Measurements from ENCODE around the gene RRP8.

Gene RRP8

DNA sequence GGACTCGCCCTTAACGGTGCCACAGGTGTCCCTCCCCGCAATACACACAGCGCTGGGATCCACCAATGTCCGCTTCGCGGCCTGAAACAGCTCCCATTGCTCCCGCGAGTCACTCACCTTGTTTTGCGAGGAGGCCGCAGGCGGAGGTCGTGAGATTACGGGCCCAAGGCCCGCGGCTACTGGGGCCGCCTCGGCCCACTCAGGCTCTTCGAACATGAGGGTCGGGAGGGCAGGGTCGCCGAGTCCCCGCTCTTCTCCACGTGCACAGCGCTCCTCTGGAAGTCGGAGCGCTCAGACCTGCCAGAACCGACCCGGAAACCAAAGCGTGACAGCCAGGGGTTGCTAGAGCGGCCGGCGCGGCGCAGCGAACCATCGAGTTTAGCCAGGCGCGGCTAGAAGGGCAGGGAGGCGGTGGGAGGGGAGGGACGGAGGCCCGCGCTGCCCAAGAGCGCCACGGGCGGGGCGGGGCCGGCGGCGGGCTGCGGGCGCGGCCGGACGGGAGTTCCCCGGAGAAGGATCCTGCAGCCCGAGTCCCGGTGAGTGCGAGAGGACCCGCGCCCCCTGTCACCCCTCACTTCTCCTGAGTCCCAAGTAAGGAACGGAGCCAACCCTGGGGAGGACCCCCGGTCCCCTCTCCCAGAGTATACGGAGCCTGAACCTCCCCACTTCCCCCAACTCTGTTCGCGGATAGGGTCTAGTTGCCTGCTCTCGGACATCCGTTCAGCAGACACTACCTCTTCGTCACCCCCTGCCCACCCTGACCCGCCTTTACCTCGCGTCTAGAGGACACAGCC, at the start of gene RRP8, which contains the start of gene ILK:
Gene RRP8, minus strand, starts transcription at position 330 of the 794 bp plus-strand sequence. Its CDS starts 114 bp downstream, at position 216.
Gene ILK, plus strand, starts transcription at position 488 of the 794 bp plus-strand sequence. CDS start 498 bp downstream, outside the sequence.
- DNase-seq (ENCODE audit: low read depth): peak; percentile 82

DNA sequence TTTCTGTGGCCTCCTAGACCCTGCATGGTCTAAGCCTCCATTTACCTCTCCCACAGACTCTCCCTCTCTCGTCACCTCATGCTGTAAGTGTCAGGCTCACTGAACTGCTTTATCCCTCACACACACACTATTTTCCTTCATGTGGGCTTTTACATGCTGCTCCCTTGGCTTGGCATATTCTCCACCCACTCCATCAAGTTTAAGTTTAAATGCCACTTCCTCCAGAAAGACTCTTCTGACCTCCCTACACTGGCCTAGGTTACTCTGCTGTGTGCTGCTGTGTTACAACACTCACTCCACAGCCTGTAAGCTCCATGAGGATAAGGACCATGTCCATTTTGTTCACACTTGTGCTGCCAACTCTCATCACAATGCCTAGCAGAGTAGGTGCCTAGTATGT, 49.7 kb upstream of the RRP8 start:
- no peak for DNase-seq (ENCODE audit: low read depth)

DNA sequence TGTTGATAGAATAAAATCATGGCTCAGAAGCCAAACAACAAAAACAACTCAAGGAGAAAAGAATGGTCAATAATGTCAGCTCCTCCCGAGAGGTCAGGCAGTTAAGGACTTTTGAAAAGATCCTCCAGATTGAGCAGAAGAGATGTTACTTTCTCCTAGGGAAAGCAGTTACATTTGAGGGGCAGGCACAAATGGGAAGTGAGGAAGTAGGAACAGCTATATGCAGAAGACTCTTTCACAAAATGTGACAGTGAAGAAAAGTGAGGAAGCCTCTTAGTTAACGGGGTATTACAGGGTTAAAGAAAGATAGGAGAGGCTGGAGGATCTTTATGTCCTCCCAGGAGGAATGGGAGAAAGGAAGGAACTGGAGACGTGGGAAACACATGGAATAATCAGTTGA, 48.8 kb upstream of the RRP8 start:
- no peak for DNase-seq (ENCODE audit: low read depth)

DNA sequence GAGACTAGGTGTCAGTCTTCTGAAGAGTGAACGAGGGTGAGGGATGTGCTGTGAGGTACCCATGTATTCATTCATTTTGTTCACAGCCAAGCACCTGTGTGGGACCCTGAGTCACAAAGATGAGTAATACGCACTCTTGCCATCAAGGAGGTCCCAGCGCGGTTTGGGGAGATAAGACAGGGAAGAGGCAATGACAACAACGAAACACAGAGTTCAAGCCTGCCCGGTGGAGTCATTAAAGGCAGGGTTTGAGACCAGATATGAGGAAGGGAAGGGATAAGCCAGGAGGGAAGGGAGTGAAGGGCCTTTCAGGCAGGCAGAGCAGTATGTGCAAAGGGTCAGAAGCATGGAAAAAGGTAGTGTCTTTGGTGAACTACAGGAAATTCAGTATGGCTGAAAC, 47.6 kb upstream of the RRP8 start:
- no peak for DNase-seq (ENCODE audit: low read depth)

DNA sequence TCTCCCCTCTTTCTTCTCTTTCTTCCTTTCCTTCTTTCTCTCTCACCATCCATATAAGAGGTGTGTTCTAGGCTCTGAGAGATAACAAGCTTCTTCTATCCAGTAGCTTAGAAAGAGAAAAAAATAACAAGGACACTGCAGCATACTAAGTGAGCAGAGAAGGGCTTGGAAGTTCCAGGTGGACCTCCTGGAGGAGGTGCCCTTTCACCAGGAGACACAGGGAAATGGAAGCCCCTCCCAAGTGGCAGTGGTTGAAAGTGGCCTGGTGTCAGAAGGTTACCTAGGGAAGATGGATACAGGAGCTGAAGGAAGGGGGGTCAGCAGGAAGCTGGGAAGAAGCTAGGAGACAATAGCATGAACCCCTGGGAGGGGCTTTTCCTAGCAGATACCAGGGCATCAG, 46.7 kb upstream of the RRP8 start:
- no peak for DNase-seq (ENCODE audit: low read depth)

DNA sequence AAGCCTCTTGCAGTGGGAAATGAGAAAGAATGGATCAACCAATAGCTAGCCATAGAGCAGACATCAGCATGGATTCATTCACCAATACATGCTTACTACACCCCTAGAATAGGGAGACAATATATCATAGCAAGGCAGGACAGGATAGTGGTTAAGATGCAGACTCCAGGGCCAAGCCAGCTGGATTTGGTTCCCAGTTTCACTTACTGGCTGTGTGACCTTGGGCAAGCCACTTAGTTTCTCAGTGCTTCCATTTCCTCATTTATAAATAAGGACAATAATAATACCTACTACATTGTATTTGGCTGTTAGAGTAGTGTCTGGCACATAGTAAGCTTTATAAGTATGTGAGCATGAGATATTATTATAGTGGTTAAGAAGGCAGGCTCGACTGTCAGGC, 45.1 kb upstream of the RRP8 start:
- DNase-seq (ENCODE audit: low read depth): no peak

DNA sequence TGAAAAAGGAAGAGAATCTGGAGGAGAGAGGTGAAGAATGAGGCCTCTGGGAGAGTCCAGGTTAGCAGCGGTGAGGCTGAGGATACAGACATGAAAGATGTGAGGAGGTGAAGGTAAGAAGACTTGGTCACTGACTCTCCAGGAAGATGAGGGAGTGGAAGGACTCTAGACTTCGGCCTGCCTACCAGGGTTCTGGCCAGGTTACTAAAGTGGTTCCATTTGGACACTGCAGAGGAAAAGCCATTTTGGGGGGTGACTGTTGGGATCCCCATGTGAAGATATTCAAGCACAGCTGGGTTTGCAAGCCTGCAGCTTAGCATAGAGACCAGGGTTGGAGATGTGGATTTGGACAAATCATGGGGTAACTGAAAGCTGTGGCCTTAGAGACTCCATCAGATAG, 44.4 kb upstream of the RRP8 start:
- DNase-seq (ENCODE audit: low read depth): no peak

DNA sequence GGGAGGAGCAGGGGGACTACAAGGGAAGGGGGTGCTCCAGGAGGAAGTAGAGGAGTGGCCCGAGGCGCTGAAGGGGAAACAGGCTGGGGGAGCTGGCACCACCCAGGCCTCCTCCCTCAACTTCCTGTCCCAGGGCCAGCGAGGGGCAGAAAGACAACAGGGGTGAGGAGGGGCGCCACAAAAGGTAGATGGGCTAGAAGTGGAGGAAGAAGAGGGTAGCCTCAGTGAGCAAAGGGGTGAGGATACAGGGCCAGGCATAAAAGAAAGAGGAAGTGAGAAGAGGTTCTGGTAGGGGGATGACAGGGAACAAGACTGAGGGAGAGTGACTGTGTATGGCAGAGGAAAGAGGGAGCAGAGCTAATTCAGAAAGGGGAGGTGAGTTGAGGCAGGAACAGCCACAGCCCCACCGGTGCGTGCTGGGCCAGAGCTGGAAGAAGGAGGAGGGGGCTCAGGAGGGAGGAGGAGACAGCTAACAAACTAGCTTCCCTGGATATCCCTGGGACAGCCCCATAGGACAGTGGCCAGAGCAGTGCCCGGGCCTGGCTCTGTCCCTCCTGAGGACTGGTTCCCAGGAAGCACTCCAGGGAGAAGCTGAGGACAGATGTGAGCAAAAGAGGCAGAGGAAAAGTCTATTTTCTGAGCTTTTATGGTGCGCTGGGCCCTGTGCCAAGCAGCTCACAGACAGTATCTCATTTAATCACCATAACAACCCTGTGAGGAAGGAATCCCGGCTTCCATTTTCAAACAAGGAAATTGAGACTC, 43.7 kb upstream of the RRP8 start:
- no peak for DNase-seq (ENCODE audit: low read depth)

DNA sequence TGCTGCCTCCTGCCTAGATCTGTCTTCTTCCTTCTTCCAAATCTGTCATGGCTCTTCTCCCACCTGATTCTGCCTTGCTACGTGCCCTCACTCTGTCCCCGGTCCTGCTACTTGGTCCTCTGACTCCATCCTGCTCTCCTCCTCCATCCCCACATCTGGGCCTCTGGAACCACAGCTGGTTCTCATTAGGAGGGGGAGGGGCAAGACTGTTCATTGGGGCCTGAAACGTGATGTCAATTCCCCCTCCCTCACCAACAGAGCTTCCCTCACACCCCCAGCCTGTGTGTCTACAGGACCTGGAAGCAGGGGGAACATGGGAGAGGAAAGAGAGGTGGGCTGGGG, 43.1 kb upstream of the RRP8 start:
- no peak for DNase-seq (ENCODE audit: low read depth)

DNA sequence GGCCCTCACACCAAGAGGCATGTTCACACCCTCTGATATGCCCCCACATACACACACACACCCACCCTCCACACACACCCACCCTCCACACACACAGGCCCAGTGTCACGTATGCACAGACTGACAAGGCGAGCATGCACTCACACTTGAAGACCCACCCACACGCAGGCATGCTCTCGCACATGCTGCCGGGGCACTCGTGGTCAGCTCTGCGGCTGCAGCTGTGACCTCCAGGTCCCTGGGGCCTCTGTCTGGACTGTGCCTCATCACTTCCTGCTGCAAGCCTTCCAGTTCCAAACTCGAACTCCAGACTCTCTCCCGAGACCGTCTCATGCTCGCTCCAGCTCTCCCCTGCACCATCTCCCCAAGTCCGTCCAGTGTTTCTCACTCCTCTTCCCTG, 42.7 kb upstream of the RRP8 start:
- DNase-seq (ENCODE audit: low read depth): no peak

DNA sequence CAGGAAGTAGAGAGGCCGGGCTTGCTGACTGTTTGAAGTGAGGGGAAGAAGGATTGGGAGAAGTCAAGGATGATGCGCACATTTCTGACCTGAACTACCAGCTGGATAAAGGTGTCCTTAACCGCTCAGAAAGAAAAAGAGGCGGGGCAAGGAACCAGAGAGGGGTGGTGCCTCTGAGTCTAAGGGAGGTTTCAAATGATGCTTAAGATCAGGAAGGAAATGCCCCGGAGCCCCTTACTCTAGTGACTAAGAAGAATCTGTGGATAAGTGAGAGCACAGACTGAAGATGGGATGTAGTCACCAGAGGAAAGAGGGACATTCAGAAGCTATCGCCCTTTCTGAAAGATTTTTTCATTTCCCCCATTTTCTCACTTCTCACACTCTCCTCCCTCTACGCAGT, 39.5 kb upstream of the RRP8 start:
- no peak for DNase-seq (ENCODE audit: low read depth)

DNA sequence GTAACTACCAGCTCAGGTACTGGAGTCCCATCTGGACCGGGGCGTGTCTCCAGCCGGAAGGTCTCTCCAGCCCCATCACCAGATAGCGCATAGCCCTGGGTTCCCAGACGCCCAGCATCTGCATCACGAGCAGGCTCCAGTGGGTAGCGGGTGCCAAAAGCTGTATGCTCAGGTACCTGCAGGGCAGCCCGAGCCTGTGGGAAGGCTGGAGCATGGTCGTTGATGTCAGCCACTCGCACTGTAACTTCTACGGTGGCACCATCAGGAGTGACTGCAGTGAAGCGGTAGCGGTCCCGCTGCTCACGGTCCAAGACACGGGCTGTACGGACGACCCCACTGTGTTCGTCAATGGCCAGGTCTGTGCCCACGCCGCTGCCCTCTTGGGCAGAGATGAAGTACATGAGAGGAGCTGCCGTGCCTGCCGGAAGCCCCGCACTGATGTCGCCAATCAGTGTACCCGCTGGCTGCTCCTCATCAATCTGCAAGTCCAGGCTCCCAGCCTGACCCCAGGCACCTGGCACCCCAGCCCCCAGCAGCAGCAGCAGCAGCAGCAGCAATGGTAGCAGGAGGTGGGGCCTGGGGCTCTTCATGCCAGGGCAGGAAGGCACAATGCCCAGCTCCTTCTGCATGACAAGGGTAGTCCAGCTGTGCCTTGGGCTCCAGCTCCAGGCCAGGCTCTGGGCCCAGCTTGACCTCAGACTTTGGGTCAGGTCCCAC, 37.7 kb upstream of the RRP8 start:
- DNase-seq (ENCODE audit: low read depth): no peak

DNA sequence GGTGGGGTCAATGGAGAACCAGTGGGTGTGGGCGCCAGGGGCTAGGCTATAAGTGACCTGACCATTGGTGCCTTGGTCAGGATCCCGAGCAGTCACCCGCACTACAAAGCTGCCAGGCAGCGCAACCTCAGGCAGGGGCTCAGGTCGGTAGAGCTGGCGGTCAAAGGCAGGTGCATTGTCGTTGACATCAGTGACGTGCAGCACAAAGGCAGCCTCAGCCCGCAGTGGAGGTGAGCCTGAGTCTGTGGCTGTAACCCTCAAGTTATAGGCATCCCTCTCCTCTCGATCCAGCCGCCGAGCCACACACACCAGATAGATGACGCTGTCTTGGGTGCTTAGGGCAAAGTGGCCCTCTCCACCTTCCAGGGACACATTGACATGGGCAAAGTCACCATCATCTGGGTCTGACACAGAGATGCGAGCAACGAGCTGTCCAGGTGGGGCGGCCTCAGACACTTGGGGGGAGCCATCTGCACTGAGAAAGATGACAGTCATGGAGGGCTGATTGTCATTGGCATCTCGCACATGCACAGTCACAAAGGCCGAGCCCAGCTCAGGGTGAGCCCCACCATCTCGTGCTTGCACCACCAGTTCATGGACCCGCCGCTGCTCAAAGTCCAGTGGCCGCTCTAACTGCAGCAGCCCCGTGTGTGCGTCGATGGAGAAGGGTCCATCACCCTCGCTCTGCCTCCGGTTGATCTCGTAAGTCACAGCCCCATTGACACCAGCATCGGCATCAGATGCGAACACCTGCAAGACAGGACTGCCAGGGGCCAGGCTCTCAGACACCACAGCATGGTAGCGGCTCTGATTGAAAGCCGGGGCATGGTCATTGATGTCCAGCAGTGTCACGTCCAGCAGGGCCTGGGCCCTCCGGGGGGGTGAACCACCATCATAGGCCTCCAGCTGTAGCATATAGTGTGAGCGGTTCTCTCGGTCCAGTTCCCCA, 36.9 kb upstream of the RRP8 start:
- no peak for DNase-seq (ENCODE audit: low read depth)

DNA sequence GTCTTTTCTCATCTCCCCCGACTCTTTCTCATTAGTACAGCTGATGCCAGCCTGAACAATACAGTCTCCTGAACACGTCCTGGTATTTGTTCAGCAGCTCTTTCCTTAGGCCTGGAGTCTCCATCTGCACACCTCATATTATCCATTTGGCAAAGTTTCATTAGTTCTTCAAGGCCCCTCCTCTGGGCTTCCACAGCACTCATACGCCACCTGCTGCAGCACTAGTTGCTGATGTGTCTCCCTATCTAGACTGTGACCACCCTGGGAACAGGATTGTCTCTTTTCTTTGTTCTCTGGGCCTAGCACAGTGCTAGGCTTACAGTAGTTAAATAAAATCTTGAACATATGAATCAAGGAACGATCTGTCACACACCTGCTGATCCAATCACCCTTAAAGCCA, 35.0 kb upstream of the RRP8 start:
- no peak for DNase-seq (ENCODE audit: low read depth)

DNA sequence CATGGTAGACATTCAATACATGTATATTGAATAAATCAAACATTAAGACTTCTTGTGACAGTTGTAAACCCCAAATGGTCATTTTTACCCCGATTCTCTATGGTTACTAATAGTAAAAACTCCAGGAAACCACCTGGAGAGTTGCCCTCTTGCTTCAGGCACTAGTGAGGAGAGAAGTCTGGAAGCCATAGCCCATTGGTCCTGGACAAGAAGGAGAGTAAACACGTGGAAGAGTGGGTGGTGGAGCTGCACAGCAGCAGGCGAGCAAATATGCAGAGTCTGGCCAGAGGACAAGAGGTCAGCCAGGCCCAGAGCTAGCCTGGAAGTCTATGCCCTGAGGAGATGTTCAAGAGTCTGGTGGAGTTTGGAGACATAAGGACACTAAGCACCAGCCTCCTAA, 34.5 kb upstream of the RRP8 start:
- DNase-seq (ENCODE audit: low read depth): no peak

DNA sequence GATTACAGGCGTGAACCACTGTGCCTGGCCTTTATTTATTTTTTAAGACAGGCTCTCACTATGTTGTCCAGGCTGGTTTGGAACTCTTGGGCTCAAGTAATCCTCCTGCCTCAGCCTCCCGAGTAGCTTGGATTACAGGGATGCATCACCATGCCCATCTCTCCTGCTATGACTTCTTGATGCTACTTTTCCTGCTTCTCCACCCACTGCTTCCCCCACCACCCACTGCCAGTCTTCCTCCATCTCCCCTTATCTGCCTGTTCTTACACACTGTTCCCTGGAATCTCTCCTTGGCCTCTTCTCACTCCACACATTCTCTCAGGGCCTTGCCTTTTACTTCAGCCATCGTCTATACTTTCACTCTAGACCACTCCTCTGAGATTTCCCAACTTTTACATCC, 33.1 kb upstream of the RRP8 start:
- no peak for DNase-seq (ENCODE audit: low read depth)

DNA sequence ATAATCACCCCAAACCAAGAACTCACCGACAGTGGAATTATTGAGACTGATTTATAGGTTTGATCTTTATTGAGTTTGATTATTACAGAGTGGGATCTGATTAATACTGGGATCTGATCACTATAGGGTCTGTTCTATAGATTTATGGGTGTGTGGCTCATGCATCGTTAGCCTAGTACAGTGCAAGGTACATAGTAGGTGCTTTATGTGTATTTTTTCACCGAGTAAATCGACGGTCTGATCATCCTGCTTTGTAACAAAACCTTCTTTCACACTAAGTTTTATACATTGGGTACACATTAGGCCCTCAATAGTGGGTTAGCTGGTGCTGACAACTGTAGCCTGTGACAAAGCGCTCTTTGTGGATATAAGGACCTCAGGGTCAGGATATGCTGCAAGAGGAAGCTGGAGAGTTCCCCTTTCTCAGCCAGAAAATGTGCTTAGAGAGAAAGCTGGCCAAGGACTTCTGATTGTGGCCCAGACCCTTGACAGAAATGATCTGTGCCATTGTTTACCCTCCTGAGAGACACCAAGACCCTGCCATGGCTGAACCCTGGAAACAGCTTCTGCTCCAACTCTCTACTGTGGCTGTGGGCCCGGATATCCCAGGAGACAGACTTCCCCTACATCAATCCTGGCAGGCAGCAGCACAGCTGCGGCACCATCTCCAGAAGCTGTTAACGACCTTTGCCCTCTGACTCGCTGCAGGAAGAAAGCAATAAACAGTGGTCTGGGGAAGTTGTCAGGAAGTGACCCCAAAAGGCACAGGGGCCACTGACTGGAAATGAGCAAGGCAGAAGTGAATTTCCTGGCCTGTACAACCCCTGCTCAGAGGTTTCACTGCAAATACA, 31.9 kb upstream of the RRP8 start:
- DNase-seq (ENCODE audit: low read depth): no peak

DNA sequence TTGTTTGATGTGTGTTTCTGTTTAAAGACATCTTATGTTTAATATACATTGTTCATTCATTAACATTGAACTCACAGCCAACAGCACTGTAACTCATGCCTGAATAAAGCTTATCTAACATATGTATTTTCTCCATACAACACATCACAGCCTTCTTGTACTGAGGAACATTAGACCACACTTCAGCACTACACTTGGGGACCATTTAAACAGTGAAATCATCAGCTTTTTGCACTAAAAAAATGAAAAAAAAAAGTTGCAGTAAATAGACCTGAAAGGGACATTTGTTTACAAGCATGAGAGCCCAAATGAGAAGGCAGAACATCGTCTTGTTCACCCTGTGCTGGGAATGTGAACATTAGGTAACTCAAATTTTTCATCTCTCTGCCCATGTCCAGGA, 31.1 kb upstream of the RRP8 start:
- no peak for DNase-seq (ENCODE audit: low read depth)

DNA sequence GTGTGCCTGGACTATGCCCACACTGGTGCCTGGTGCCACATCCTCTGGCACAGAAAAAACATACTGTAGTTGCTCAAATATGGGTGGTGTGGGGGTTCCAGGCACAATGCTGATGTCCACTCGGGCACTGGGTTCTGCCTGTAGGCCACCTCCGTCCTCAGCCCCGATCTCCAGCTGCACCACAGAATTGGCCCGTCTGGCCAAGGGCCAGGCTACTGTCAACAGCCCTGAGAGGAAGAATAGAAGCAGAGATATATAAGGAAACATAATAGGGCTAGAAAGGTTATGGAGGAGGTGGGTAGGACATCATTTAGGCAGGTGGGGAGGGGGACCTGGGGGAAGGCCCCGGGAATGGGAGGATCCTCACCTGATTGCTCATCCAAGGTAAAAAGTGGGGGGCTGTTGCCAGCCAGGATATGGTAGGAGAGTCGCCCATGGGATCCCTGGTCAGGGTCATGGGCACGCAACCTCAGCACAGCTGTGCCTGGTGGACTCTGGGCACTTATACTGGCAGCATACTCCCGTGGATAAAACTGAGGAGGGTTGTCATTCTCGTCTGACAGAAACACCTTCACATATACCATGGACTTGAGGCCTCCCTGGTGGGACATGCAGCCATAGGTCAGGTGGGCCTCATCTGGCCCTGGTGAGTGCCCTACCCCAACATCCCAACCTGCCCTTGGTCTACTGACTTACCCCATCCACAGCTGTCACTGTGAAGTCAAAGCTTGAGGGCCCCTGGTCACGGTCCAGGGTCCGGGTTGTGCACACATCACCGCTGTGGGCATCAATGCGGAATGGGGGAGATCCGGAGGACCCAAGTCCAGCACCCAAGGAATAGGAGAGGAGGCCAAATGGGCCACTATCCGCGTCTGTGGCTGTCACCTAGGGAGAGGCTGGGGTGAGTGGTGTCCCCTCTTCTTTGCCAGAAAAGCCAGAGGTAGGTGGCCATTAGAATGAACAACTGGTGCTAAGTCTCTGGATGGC, 30.3 kb upstream of the RRP8 start:
- DNase-seq (ENCODE audit: low read depth): no peak

Data from stimulated activated CD8-positive, alpha-beta memory T cell treated with anti-CD3 and anti-CD28 coated beads, Interleukin-4, amount 100 ng/mL, for 24 hours (primary cell).